Osteoblast (primary cell): ENCODE data around the gene RNF145. TPM values are rescaled to one million over a fixed set of nuclear protein-coding genes. Genes with fewer than 3 reads are reported as not detected.

Experiments used
- DNase-seq: peaks from one replicate; pipeline ENCODE4 v3.0.0; 2011; ENCODE audit warnings: low spot score, mixed read lengths; ENCODE audit not compliant: insufficient read length; ENCODE audit errors: missing footprints
- H2AFZ ChIP-seq: 2 replicates; pipeline ENCODE4 v1.6.0; 2011; ENCODE audit warnings: mild to moderate bottlenecking, low read length
- H3K27ac ChIP-seq: 2 replicates; pipeline ENCODE4 v1.5.1; 2011; ENCODE audit warnings: mild to moderate bottlenecking, low read depth, low read length, moderate library complexity
- H3K27me3 ChIP-seq: 2 replicates; pipeline ENCODE4 v1.6.0; 2012; ENCODE audit warnings: mild to moderate bottlenecking, control low read depth, inconsistent platforms, low read length, moderate library complexity; ENCODE audit not compliant: insufficient read depth
- H3K36me3 ChIP-seq: 2 replicates; pipeline ENCODE4 v1.5.1; 2011; ENCODE audit warnings: mild to moderate bottlenecking, low read length, control low read depth, moderate library complexity; ENCODE audit not compliant: insufficient read depth
- H3K4me1 ChIP-seq: 2 replicates; pipeline ENCODE4 v1.5.1; 2011; ENCODE audit warnings: mild to moderate bottlenecking, low read length, control low read depth, moderate library complexity; ENCODE audit not compliant: insufficient read depth
- H3K4me2 ChIP-seq: 2 replicates; pipeline ENCODE4 v1.6.0; 2011; ENCODE audit warnings: mild to moderate bottlenecking, low read length; ENCODE audit not compliant: insufficient read depth
- H3K4me3 ChIP-seq: fragments of 200-600 bp; sonication (generic); 3 replicates; pipeline ENCODE4 v1.5.1; 2012; ENCODE audit warnings: mild to moderate bottlenecking, low read length, inconsistent platforms; ENCODE audit not compliant: insufficient read depth
- H3K79me2 ChIP-seq: 2 replicates; pipeline ENCODE4 v1.6.0; 2012; ENCODE audit warnings: mild to moderate bottlenecking, low read length, control low read depth, inconsistent platforms; ENCODE audit not compliant: insufficient read depth
- H3K9me3 ChIP-seq: 2 replicates; pipeline ENCODE4 v1.5.1; 2011; ENCODE audit warnings: low read depth, low read length, control low read depth
- H4K20me1 ChIP-seq: 2 replicates; pipeline ENCODE4 v1.6.0; 2012; ENCODE audit warnings: mild to moderate bottlenecking, low read length, control low read depth; ENCODE audit not compliant: insufficient read depth
- total RNA-seq: library from RNA; depleted of rRNA; stranded (reverse); fragments of >200 nt; gene quantifications from 2 replicates; pipeline ENCODE4 v1.2.3, GENCODE V29; 2012
- TF ChIP-seq, protein P1 (sequence below): IDR thresholded peaks from 2 replicates; pipeline ENCODE4 v1.5.1; 2011; ENCODE audit warnings: mild to moderate bottlenecking, low read depth, low read length, moderate library complexity; ENCODE audit errors: extremely low read depth

Gene RNF145
- total RNA-seq, 1 donor: 38.4 TPM

DNA sequence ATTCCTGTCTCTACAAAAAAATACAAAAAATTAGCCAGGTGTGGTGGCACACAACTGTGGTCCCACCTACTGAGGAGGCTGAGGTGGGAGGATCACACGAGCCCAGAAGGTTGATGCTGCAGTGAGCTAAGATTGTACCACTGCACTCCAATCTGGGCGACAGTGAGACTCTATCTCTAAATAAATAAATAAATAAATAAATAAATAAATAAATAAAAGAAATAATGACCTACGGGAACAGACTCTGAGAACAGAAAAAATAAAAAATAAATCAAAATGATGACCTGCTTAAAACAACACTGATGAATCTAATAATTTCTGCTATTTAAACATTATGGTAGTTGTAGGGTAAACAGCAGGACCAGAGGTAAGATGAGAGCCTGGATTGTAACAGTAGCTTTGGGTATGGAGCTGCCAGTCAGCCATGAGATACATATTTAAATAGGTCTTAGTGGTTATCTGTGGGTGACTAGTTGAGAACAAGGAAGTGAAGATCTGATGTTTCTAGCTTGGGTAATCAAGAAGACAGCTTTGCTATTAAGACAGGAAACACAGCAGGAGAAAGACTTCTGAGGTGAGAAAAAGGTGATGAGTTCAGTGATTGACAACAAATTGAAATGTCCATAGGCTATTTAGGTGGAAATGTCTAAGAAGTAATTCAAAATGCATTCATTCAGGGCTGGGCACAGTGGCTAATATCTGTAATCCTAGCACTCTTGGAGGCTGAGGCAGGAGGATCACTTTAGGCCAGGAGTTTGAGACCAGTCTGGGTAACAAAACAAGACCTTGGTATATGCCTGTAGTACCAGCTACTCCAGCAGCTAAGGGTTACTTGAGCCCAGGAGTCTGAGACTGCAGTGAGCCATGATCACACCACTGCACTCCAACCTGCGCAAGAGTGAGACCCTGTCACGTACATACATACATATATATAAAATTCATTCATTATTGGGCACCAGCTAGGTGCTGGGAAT is 11.0 kb downstream of the RNF145 start:
- H3K27me3 ChIP-seq: no peaks in the 10 kb centered on the region
- DNase-seq: no peak
- peaks cover 95% of the 10 kb centered on the region for H3K79me2 ChIP-seq
- H4K20me1 ChIP-seq: peaks cover 8% of the 10 kb centered on the region
- no peaks in the 10 kb centered on the region for H3K4me1 ChIP-seq
- H2AFZ ChIP-seq: no peak overlapping the region
- peaks cover 33% of the 10 kb centered on the region for H3K36me3 ChIP-seq
- H3K27ac ChIP-seq: no peak overlapping the region
- H3K9me3 ChIP-seq: no peaks in the 10 kb centered on the region
- TF ChIP-seq, protein P1, sequence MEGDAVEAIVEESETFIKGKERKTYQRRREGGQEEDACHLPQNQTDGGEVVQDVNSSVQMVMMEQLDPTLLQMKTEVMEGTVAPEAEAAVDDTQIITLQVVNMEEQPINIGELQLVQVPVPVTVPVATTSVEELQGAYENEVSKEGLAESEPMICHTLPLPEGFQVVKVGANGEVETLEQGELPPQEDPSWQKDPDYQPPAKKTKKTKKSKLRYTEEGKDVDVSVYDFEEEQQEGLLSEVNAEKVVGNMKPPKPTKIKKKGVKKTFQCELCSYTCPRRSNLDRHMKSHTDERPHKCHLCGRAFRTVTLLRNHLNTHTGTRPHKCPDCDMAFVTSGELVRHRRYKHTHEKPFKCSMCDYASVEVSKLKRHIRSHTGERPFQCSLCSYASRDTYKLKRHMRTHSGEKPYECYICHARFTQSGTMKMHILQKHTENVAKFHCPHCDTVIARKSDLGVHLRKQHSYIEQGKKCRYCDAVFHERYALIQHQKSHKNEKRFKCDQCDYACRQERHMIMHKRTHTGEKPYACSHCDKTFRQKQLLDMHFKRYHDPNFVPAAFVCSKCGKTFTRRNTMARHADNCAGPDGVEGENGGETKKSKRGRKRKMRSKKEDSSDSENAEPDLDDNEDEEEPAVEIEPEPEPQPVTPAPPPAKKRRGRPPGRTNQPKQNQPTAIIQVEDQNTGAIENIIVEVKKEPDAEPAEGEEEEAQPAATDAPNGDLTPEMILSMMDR: no peak
- H3K4me2 ChIP-seq: no peak overlapping the region
- H3K4me3 ChIP-seq: no peak overlapping the region

DNA sequence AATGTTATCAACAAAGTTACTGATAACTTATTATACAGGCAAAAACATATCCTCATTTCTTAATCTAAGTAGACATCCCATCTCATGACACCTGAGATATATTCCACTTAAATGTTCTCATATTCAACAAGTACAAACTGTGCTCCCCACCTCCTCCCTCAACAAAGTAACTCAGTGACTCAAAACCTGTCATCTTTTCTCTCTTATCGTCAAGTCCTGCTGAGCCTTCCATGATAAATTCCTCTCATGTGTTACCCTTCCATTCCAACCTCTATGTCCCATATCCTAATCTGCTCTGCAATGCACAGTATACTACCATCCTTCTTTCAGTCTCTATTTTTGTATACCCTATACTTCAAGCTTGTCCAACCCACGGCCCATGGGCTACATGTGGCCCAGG is 13.6 kb downstream of the RNF145 start:
- Histone ChIP-seq H3K9me3 (no peaks in the 10 kb centered on the region), H3K4me2 (no peak overlapping the region), H3K79me2 (peaks cover 84% of the 10 kb centered on the region), H3K27me3 (no peaks in the 10 kb centered on the region), H4K20me1 (peaks cover 8% of the 10 kb centered on the region), H3K4me3 (no peak overlapping the region), H3K36me3 (peaks cover 33% of the 10 kb centered on the region), H3K4me1 (no peaks in the 10 kb centered on the region), H2AFZ (no peak overlapping the region), H3K27ac (no peak overlapping the region)
- TF ChIP-seq, protein P1: no peak
- no peak for DNase-seq

DNA sequence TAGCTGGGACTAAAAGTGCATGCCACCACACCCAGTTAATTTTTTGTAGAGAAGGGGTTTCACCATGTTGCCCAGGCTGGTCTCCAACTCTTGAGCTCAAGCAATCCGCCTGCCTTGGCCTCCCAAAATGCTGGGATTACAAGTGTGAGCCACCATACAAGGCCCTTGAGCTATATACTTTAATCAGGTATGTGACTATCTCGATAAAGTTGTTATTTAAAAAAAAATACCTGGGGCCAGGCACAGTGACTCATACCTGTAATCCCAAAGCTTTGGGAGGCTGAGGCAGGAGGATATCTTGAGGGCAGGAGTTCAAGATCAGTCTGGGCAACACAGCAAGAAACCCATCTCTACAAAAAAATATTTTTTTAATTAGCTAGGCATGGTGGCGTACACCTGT is 19.2 kb downstream of the RNF145 start:
- Histone ChIP-seq H3K4me2 (peak overlapping the region; percentile 20), H4K20me1 (no peaks in the 10 kb centered on the region), H3K4me1 (peaks cover 26% of the 10 kb centered on the region), H2AFZ (no peak overlapping the region), H3K36me3 (peaks cover 20% of the 10 kb centered on the region), H3K4me3 (no peak overlapping the region), H3K27me3 (no peaks in the 10 kb centered on the region), H3K79me2 (peaks cover 58% of the 10 kb centered on the region), H3K27ac (peak overlapping the region; percentile 51), H3K9me3 (no peaks in the 10 kb centered on the region)
- no peak for DNase-seq
- TF ChIP-seq, protein P1: no peak

DNA sequence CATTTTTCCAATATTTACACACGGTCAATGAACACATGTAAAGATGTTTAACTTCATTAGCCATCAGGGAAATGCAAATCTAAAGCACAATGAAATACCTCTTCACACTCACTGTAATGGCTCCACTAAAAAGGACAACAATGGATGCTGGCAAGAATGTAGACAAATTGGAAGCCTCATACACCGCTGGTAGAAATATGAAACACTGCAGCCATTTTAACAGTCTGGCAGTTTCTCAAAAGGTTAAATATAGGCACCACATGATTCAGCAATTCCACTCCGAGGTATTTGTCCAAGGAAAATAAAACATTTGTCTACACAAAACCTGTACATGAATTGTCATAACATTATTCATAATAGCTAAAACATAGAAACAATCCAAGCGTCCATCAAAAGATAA is 20.0 kb downstream of the RNF145 start:
- H3K27ac ChIP-seq: peak overlapping the region; percentile 51
- peaks cover 34% of the 10 kb centered on the region for H3K4me1 ChIP-seq
- peak overlapping the region; percentile 36 for H2AFZ ChIP-seq
- TF ChIP-seq, protein P1: no peak
- no peak for DNase-seq
- peaks cover 13% of the 10 kb centered on the region for H3K36me3 ChIP-seq
- H3K9me3 ChIP-seq: no peaks in the 10 kb centered on the region
- H3K4me3 ChIP-seq: no peak overlapping the region
- no peaks in the 10 kb centered on the region for H4K20me1 ChIP-seq
- H3K27me3 ChIP-seq: no peaks in the 10 kb centered on the region
- H3K79me2 ChIP-seq: peaks cover 50% of the 10 kb centered on the region
- H3K4me2 ChIP-seq: peak overlapping the region; percentile 20
